HL-60/S4 treated with phorbol 12-myristate 13-acetate at 8.2 ng/mL for 4 days and 3 days (cell line): ENCODE results near the gene SUMF1.

ENCODE experiments used
- in situ Hi-C: fragments of 300-500 bp; cut with MboI; formaldehyde crosslinking; loops from 2 replicates; pipeline ENCODE4 v1.15.0; 2022; ENCODE audit warnings: low sequenced_read_pairs

The SUMF1 gene

DNA sequence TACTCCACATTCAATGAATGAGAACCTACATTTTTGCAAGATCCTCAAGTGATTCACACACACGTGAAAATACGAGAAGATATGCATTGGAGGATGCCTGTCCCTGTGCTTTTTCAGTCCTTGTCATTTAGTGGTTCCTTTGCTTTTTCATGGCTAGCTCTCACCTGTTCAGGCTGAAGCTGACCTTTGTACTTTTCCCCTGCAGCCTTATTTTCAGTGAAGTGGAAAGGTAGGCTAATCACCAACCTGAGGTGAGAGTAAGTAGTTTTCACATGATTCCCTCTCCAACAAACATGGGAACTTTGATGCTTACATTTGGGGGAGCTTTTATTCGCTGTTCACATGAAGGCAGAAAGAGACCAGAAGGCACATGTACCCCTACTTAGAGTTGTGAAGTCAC lies 34.4 kb upstream of the SUMF1 start:
- in situ Hi-C loops = loop anchor here (25.0 kb wide), 1 partner anchor 136 kb away; no protein-coding TSS in a partner anchor

DNA sequence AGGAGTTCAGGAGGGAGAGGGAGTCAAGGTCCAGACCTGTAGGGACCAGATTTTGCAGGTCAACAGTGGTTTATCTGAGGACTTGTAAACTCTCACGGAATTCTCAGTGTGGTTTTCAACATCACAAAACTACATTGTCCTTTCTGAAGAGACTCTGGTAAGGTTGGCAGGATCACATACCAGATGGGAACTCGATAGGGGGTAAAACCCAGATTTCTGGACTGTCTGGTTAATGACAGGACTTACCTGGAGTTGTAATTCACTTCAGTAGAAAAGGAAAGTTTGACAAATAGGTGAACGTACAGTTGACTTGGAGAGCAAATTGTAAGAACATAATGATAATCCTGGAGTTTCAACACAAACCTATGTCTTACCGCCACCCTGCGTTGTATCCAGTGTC lies 31.4 kb upstream of the SUMF1 start:
- in situ Hi-C loops = no loop called here

DNA sequence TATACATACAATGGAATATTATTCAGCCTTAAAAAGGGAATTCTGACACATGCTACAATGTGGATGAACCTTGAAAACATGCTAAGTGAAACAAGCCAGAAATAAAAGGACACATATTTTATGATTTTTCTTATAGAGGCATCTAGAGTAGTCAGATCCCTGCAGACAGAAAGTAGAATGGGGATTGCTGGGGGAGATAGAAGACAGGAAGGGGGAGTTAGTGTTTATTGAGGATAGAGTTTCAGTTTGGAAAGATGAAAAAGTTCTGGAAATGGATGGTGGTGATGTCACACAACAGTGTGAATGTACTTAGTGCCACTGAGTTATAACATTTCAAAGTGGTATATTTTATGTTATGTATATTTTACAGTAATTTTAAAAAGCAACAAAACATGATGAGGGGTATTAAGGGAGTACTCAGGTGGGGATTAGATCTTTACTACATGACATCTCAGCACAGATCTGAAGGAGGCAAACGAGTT lies 30.8 kb upstream of the SUMF1 start:
- in situ Hi-C loops = no loop called here

DNA sequence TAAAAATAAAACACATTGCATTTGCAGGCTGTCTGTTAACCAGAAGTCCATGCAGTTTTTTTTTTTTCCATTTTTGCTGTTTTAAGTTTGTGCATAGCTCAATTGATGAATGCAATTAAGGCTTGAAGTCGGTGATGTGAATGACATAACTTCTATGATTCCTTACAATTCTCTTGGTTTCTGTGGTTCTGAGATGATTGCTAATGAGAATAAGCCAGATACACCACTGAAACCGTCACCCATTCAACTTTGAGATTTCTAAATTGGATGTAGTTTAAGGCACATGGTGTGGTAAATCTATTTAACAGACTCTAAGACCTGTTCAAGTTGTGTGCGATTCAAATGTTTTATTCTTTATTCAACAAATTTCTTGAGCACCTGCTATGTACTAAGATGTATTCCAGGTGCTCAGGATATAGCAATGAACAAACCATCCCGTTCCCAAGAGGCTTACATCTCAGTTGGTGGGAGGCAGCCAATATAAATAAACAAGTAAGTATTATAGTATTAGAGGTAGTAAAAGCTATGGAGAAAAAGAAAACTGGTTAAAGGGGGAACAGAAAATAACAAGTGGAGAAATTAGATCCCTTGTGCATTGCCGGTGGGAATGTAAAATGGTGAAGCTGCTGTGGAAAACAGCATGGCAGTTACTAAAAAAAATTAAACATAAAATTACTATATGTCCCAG lies 30.1 kb upstream of the SUMF1 start:
- in situ Hi-C loops = no loop called here

DNA sequence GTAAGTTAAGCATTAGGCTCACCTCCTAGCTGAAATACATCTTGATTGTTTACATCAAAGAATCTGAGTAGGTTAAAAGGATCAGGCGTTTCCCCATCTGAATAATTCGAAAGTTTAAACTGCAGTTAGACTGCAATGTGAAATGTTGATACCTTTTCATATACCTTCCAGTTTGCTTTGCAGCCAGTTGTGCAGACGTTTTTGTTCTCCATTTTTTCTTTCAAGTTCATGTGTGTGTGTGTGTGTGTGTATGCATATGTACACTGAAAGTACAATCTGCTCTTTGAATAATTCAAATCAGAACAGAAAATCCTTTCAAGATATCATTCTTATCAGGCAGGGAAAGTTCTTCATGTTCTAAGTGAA lies 29.0 kb upstream of the SUMF1 start:
- in situ Hi-C loops = no loop called here

DNA sequence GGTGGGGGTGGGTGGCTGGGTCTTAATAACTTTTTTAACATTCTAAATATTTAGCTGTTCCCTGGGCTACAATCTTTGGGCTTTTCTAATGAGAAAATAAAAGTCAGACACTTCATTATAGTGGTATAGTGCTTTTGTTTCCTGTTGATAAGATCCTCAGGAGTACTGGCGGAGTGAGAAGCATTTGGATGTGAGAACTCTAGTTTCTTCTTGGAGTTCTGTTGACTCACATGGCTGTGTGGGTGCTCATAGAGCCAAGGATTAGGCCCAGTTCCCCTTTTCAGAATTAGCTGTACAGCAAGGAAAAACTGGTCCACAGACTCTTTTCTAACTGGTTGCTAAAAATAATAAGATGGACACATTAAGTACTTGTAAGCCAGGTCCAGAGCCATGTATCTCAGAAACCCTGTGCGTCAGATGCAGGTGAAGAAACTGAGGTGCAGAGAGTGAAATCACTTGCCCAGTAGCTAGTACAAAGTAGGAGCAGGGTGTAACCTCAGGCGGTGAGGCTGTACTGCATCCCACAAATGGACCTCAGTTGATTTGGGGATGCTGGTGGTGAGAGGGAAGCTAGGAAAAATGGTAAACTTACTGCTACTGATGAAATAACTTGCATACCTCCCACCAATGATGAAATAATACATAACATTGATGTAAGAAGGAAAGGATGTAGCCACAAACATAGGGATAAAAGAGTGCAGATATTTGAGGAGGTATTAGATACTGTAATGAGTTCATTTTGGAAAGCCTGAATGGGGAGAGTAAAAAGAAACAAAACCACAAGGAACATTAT lies 28.4 kb upstream of the SUMF1 start:
- in situ Hi-C loops = no loop called here

DNA sequence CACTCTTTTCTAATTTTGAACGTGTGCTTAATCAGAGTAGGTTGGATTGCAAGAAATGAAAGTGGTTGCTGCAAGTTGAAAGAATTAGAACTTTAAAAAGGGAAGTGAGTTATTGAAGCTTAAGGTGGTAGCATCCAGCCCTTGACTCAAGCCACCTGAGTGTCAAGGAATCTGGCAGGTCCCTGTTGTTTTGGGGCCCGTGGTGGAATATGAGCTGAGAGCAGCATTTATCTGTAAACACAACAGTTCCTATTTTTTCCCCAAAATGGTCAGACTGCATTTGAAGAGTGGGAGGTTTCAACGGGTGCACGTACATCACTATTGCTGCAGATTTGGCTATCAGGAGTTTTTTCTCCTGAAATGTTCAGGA lies 27.8 kb upstream of the SUMF1 start:
- in situ Hi-C loops = no loop called here

DNA sequence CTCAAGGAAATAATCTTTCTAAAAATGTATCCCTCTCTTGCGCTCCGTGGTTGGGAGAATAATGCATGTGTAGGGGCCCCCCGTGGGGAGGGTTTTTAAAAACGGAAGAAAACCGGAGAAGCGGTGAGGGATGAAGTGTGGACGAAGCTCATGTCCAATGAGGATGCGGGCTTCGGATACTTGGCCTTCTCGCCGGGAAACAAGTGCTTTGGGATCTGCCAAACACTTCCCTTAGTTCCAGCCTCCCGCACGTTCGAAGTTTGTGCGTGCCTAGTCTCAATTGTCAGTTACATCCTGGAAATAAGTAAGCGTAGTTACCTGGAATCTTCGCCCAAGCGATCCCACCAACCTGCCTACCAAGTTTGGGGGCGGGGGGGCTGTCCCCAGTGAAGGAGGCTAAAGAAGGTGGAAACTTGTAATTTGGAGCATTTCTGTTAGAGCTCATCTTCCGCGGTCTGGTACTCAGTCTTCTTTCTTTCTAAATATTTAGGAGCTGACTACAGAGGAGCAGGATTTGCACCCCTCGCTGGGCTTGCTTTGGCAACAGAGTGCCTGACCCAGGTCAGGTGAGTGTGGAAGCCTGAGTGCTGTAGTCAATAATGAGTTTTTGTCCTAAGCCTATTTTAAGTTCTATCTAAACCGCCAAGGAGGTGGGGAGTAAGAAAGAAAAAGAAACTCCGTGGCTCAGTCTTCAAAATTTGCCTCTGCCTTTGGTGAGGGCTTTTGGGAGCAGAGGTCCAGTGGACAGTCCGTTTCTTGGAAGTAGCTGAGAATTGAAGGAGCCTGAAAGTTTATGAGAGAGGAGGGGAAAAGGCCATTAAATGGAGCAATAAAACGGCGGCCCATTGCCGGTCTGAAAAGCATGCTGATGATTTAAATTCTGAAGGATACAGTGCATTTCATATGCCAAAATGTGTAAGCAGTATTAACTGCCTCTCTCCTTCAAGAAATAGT lies 27.1 kb upstream of the SUMF1 start:
- in situ Hi-C loops = no loop called here

DNA sequence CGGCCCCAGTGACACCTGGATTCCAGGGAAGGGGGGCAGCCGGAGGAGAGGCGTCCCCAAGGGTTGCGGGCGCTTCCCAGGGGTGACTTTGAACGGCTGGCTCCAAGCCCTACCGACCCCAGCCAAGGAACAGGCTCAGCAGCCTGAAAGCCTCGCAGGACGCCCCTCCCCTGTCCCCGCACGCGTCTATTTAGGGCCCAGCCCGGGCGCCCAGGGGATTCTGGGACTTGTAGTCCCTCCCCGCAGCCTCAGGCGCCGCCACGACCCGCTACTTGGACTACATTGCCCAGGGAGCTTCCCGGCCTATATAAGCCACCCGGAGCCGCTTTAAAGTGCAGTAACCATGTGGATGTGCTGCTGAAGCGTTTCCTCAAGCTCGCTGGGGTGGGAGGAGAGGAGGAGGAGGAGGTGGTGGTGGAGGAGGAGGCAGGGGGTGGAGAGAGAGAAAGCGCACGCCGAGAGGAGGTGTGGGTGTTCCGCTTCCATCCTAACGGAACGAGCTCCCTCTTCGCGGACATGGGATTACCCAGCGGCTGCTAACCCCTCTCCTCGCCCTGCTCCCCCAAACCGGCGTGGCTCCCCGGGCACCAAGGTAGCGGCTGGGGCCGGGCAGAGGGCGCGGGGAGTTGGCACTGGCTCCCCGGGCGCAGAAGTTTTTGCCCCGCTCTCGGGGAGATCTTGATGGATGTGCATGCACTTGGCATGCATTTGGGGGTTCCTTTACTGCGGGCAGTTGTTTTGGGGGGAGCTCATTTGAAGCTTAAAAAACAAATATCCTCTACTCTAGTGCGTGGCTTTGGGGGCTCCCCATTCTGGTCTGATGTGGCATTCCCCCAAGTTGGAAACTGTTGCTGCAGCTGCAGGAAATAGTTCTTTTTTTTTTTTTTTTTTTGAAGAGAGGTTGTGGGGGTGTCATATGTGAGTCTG lies 26.2 kb upstream of the SUMF1 start, which contains the start of gene ITPR1:
Gene ITPR1 (plus strand): TSS at position 335 of the 927 bp plus-strand sequence. CDS start 23,144 bp downstream, outside the sequence.
- in situ Hi-C loops = no loop called here

DNA sequence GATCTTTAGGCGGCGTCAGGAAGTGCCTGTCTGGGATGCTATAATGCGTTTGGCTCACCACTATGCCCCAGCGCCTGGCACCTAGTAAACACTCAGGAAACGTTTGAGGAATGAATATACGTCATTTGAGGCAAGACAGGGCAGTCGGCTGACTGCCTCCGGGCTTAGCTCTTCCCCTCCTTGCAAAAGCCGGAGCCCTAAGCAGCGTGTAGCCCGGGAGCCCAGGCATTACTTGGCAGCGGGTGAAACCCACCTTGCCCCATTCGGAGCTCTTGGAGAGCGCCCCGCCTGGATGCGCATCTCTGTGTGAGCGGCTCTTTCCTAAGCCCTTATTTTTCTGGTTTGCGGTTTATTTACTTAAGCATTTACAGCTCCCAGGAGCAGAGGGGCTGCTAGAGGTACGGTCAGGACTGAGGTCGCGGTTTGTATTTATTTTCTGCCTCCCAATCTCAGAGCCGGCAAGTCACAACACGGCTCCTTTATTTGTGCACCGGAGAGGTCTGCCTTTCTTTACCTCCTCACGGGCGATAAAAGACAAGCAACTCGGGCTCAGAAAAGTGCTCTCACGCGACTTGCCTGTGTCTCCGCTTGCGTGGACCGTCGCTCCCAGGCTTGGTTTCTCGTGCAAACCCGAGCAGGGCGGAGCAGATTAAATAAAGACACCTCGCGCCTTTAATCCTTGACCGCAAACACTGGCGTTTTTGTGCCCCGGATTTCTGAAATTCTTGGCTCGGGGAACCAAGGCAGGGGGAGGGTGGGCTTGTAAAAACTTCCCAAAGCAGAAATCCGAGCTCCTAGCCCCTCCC lies 25.3 kb upstream of the SUMF1 start:
- in situ Hi-C loops = no loop called here

DNA sequence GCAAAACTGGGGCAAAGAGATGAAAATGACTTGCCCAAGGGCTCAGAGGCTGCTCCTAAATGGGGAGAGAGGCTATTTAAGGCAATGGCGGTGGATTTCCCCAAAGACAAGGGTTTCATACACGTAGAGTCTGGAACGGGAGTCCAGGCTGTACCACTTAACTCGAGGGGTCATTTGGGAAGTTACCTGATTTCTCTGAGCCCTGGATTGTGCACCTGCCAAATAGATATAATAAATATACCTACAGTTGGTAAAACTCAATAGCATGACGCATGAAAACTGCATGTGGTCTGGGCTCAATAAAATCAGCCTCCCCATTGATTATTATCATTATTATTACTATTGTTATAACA lies 24.8 kb upstream of the SUMF1 start:
- in situ Hi-C loops = no loop called here

DNA sequence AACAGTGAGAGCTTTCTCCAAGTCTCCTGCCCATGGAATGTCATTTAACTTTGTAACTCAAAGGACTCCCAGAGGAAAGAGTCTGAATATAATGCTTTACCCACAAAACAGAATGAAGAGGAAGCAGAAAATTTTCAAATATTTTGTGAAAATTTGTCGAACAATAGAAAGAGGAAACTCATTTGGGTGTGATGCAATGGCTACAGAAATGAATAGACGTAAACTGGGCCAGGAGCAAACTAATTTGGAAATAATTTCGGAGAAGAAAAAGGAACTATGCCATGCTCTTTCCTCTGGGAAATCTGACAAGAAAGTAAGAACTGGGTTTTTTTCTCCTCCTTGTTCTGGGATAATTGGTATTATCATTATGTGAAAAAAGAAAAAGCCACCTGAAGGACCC lies 11.2 kb upstream of the SUMF1 start:
- in situ Hi-C loops = no loop called here

DNA sequence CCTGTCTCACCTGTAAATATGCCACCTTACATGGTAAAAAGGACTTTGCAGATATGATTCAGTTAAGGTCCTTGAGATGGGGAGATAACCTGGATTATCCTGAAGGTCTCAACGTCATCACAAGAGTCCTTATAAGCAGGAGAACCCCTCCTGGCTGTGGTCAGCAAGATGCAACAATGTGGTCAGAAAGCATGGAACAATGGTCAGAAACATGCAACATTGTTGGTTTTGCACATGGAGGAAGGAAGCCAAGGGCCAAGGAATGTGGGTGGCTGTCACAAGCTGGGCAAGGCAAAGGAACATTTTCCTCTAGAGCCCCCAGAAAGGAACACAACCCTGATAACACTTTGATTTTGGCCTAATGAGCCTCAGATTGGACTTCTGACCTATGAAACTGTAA lies 9.4 kb upstream of the SUMF1 start:
- in situ Hi-C loops = no loop called here

DNA sequence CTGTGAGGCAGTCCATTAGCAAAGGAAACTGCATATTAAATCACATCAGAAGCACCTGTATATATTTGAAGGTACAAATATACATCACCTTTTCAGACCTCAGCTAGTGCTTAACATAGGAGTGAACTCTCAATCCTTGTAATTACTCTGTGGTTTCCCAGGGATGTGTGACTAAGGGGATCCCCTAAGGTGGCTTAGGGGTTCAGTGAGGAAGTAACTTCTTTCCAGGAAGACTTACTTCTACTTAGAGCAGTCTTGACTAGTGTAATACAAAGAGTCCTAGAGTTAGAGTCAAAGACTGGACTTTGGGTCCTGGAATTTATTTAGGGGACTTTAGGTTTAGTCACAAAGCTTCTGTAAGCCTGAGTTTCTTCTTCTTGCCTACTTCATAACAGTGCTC lies 8.7 kb upstream of the SUMF1 start:
- in situ Hi-C loops = no loop called here

DNA sequence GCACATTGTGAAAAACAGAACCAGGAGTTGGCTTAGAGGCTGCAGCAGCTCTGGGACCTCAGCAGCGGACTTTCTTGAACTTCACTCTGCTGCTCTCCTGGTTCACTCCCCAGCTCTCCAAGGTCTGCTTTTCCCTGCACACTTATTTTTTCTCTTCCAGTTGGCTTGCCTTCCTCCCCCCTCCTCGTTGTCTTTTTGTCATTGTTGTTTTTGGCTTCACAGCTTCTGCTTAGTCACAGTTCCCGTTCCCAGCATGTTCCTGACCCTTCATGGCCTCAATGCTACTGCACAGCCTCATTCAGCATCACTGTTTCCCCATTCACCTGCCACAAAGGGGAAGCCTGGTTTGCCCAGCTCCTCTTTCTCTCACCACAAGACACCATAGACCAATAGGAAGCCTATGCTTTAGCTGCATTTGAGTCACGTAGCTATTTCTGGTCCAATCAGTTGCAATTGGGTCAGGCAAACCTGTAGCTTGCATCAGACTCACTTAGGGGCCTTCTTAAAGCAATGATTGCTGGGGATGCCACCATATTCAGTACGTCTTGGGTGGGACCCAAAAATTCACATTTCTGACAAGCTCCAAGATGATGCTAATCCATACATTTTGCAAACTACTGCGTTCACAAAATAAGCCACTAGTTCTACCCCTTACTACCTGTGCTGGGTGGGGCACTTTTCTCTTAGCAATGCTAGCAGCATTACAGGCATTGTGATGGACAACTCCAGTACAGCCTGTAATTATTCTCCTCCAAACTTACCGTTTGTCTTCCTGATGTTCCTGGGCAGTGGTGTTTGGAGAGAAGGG lies 7.8 kb upstream of the SUMF1 start:
- in situ Hi-C loops = no loop called here

DNA sequence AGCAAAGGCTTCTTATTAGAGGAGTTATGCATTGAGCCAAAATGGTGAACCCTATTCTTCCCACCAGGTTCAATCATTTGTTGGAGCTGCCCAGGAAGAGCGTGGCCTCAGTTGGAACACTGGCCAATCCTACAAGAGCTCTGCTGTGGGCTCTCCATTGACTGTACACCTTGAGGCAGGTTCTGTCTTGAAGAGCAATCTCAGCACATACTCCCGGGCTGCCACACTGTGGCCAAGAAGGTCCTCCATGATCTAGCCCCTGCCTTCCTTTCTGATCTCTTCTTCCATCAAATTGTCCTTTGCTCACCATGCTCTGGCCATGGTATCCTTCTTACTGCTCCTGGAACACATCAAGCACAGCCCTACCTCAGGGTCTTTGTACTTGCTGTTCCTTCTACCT lies 5.7 kb upstream of the SUMF1 start:
- in situ Hi-C loops = no loop called here

DNA sequence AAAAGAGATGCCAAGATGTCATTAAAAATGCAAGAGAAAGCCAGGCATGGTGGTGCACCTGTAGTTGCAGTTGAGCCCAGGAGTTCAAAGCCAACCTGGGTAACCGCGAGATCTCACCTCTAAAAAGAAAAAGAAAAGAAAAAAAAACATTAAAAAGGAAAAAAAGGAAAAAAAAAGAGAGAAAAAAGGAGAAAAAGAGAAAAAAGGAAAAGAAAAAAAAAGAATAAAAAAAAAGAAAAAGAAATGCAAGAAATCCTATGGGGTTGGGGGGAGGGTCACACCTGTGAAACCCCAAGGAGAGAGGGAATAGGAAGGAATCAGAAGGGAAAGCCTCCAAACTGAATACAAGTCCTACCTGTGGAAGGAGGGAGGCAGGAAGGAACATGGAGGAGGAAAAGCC lies 5.2 kb upstream of the SUMF1 start:
- in situ Hi-C loops = no loop called here

DNA sequence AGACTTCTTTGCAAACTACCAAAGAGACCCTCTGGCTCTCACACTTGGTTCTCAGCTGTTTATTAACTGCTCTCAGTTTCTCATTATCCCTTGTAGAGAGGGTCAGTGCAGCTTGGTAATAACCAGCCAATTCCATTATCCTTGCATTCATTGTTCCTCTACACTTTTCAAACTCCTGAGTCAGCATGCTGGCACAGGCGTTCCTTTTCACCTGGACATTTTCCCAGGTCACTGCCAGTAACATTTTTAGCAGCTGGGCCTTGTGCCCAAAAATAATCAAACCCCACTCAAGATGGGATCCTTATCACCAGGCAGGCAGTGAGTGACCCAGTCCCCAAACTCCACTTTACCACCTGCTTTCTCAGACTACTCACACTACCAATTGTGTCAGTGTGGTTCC lies 4.8 kb upstream of the SUMF1 start:
- in situ Hi-C loops = no loop called here

DNA sequence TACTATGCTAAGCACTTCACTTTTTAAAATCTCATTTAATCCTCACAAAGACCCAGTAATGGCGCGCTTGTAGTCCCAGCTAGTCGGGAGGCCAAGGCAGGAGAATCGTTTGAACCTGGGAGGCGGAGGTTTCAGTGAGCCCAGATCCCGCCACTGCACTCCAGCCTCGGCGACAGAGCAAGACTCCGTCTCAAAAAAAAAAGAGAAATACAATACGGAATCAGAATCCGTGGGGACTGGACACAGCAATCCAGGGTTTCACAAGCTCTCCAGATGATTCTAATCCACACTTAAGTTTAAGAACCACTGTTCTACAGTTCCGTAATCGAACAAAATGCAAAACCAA lies 426 bp upstream of the SUMF1 start:
- in situ Hi-C loops = no loop called here
